Cardiac muscle cell (in vitro differentiated cells and primary cell): Measurements from ENCODE around the gene KANSL3. TPM values are rescaled to one million over a fixed set of nuclear protein-coding genes. Genes with fewer than 3 reads are reported as not detected.
"Not testable (repeated sequence)": the region's sequence is repeated elsewhere in the genome, so short reads cannot be mapped to it uniquely, and the experiment has no call there.

Experiments used
- DNase-seq, 2 donors: peaks; one replicate each; pipeline versions ENCODE4 v3.0.0 to v3.0.0-alpha.2; 2010 to 2017; ENCODE audit warnings: low read depth in 1 of 2, low spot score in 1 of 2
- H3K27ac ChIP-seq: fragments of 200-600 bp; sonication (generic); 2 replicates; pipeline ENCODE4 v1.5.1; 2016
- H3K27me3 ChIP-seq: fragments of 200-600 bp; sonication (generic); 2 replicates; pipeline ENCODE4 v1.6.0; 2016; ENCODE audit warnings: control low read depth
- H3K36me3 ChIP-seq: fragments of 200-600 bp; sonication (generic); 2 replicates; pipeline ENCODE4 v1.5.1; 2016; ENCODE audit warnings: control low read depth
- H3K4me1 ChIP-seq: fragments of 200-600 bp; sonication (generic); 2 replicates; pipeline ENCODE4 v1.8.1; 2017; ENCODE audit warnings: low read depth, mild to moderate bottlenecking, mixed run types
- H3K4me3 ChIP-seq: fragments of 200-600 bp; sonication (generic); 2 replicates; pipeline ENCODE4 v1.5.1; 2016; ENCODE audit warnings: mild to moderate bottlenecking
- H3K9me3 ChIP-seq: fragments of 200-600 bp; sonication (generic); 2 replicates; pipeline ENCODE4 v1.5.1; 2017; ENCODE audit warnings: low read depth, mild to moderate bottlenecking, control low read depth
- CTCF ChIP-seq: IDR thresholded peaks from 2 replicates; pipeline ENCODE4 v1.5.1; 2012; ENCODE audit warnings: low read depth, mild to moderate bottlenecking, low read length
- polyA plus RNA-seq: library from polyadenylated mRNA; unstranded; fragments of >200 nt; fragmentation: Nextera tagmentation; extraction: Ambion mirVana; gene quantifications from 2 replicates; pipeline ENCODE4 v1.2.1, GENCODE V29; 2016
- total RNA-seq: library from RNA; depleted of rRNA; stranded (reverse); fragments of >200 nt; gene quantifications from 2 replicates; pipeline ENCODE4 v1.2.3, GENCODE V29; 2016

KANSL3 gene
- total and polyA plus RNA-seq, 2 experiments from 2014 or later, result 40.4 to 59.2 TPM

GRCh38 chr2:96556441-96557330, 81.4 kb downstream of the KANSL3 start:
- Histone ChIP-seq H3K9me3 (no peaks in the 10 kb centered on the region), H3K4me3 (no peak overlapping the region), H3K27me3 (no peaks in the 10 kb centered on the region), H3K27ac (no peak overlapping the region), H3K4me1 (no peaks in the 10 kb centered on the region), H3K36me3 (no peaks in the 10 kb centered on the region)
- TF ChIP-seq CTCF, result no peak
- DNase-seq, result peak in 1 of 2 donors; percentile 44

GRCh38 chr2:96555146-96555610, 82.9 kb downstream of the KANSL3 start:
- no peak for DNase-seq
- no peaks in the 10 kb centered on the region for H3K36me3 ChIP-seq
- no peak for TF ChIP-seq CTCF
- H3K27me3 ChIP-seq, result no peaks in the 10 kb centered on the region
- no peaks in the 10 kb centered on the region for H3K4me1 ChIP-seq
- H3K27ac ChIP-seq, result no peak overlapping the region
- no peak overlapping the region for H3K4me3 ChIP-seq
- H3K9me3 ChIP-seq, result no peaks in the 10 kb centered on the region

- DNase-seq, result peak; percentile 68 to 70
- H3K36me3 ChIP-seq, result no peaks in the 10 kb centered on the region
- no peak overlapping the region for H3K4me3 ChIP-seq
- no peaks in the 10 kb centered on the region for H3K9me3 ChIP-seq
- no peaks in the 10 kb centered on the region for H3K4me1 ChIP-seq
- no peak overlapping the region for H3K27ac ChIP-seq
- H3K27me3 ChIP-seq, result no peaks in the 10 kb centered on the region
- TF ChIP-seq CTCF, result peak; percentile 91
These were observed 83.6 kb downstream of the KANSL3 start for GRCh38 chr2:96554293-96555145.

- H3K4me1 ChIP-seq, H3K27me3 ChIP-seq, H3K27ac ChIP-seq: not testable (repeated sequence)
These were observed 84.2 kb downstream of the KANSL3 start for GRCh38 chr2:96553957-96554292.

GRCh38 chr2:96553176-96553956, 84.7 kb downstream of the KANSL3 start:
- H3K4me1 ChIP-seq, result no peaks in the 10 kb centered on the region
- H3K4me3 ChIP-seq, result no peak overlapping the region
- no peak for DNase-seq
- TF ChIP-seq CTCF, result no peak
- H3K27me3 ChIP-seq, result no peaks in the 10 kb centered on the region
- no peaks in the 10 kb centered on the region for H3K9me3 ChIP-seq
- no peak overlapping the region for H3K27ac ChIP-seq
- no peaks in the 10 kb centered on the region for H3K36me3 ChIP-seq

More at GRCh38 chr2:96553957-96554292, 84.2 kb downstream of the KANSL3 start:
- not testable (repeated sequence) for H3K9me3 ChIP-seq, DNase-seq, H3K4me3 ChIP-seq, H3K36me3 ChIP-seq
